H1 (cell line): ENCODE data around the gene MIPEP. TPM values are rescaled to one million over a fixed set of nuclear protein-coding genes. Genes with fewer than 3 reads are reported as not detected.

Experiments used
- CHD7 ChIP-seq: fragments of 300-600 bp; sonication (generic); IDR thresholded peaks from 2 replicates; pipeline ENCODE4 v1.7.1; 2012; ENCODE audit warnings: low read length, moderate library complexity, mild to moderate bottlenecking, inconsistent platforms; ENCODE audit not compliant: insufficient replicate concordance
- CTCF ChIP-seq, 3 experiments: IDR thresholded peaks; 1 replicate in 2 of 3; 2 replicates in 1 of 3; pipeline versions ENCODE4 v1.5.1 to v1.6.1; 2011; ENCODE audit warnings: low read length in 3 of 3, mild to moderate bottlenecking in 3 of 3, inconsistent platforms in 2 of 3, low read depth in 1 of 3, moderate library complexity in 1 of 3; ENCODE audit not compliant: insufficient read depth in 1 of 3; ENCODE audit errors: control extremely low read depth in 1 of 3
- MAX ChIP-seq: IDR thresholded peaks from 2 replicates; pipeline ENCODE4 v1.6.1; 2012; ENCODE audit warnings: inconsistent platforms
- SUZ12 ChIP-seq: fragments of 200-600 bp; sonication (generic); IDR thresholded peaks from 2 replicates; pipeline ENCODE4 v1.6.1; 2012; ENCODE audit warnings: mild to moderate bottlenecking, inconsistent platforms, low read length, moderate library complexity, mixed read lengths
- polyA plus RNA-seq, 7 experiments: library from polyadenylated mRNA; depleted of rRNA in 3 of 7; stranded (reverse) in 5 of 7; unstranded in 2 of 7; fragments of >200 nt in 5 of 7; fragments of 200-250 nt in 2 of 7; gene quantifications; 1 replicate in 5 of 7; 2 replicates in 1 of 7; 4 replicates in 1 of 7; pipeline versions ENCODE4 v1.2.1 to v1.2.3, GENCODE V29; 2011 to 2013; ENCODE audit warnings: missing spikeins in 2 of 7, mixed read lengths in 2 of 7
- total RNA-seq: library from RNA; stranded (reverse); fragmentation: NEBNext Ultra II Directional; extraction: Animal tissue kit (Norgen Biotek cat#: 25700); gene quantifications from 2 replicates; pipeline ENCODE4 v1.2.1, GENCODE V29; 2021

Gene MIPEP
- total and polyA plus RNA-seq, 2 of the 8 experiments (the other 6 are each of a cell fraction or from before 2014, with no cell fraction given) = 24.0 to 24.2 TPM

- TF ChIP-seq CTCF (IDR thresholded peaks at IDR 0.05; ENCODE audit: control extremely low read depth in 1 of 3, insufficient read depth in 1 of 3, low read depth in 1 of 3, low read length in 3 of 3) = no peak
- TF ChIP-seq MAX = no peak
- TF ChIP-seq SUZ12 = no peak
- TF ChIP-seq CHD7 = no peak
- TF ChIP-seq, all 59 proteins: peak for 0
These were observed 45.1 kb downstream of the MIPEP start (continued) for GRCh38 chr13:23844132-23844531.
